WTC11 (cell line): ENCODE results near the gene MEIS1.

Experiments used
- ATF1 ChIP-seq: sonication (generic); formaldehyde crosslinking; IDR thresholded peaks from 2 replicates; pipeline ENCODE4 v1.8.1; 2023; ENCODE audit warnings: mild to moderate bottlenecking, moderate library complexity, missing genetic modification reagents
- CTCF ChIP-seq: fragments of 200-600 bp; IDR thresholded peaks from 2 replicates; pipeline ENCODE4 v1.8.0; 2022; ENCODE audit warnings: antibody characterized with exemption
- NR1H2 ChIP-seq: sonication (generic); formaldehyde crosslinking; IDR thresholded peaks from 2 replicates; pipeline ENCODE4 v1.9.0; 2021; ENCODE audit warnings: mild to moderate bottlenecking, moderate library complexity, missing genetic modification reagents
- SP1 ChIP-seq: sonication (generic); formaldehyde crosslinking; conservative IDR thresholded peaks from 2 replicates; pipeline ENCODE4 v1.8.1; 2022; ENCODE audit warnings: missing genetic modification reagents
- TEAD4 ChIP-seq: sonication (generic); formaldehyde crosslinking; IDR thresholded peaks from 2 replicates; pipeline ENCODE4 v1.8.0; 2022; ENCODE audit warnings: mild to moderate bottlenecking, missing genetic modification reagents
- TF ChIP-seq, protein P1 (sequence below): sonication (generic); formaldehyde crosslinking; IDR thresholded peaks from 2 replicates; pipeline ENCODE4 v1.8.1; 2023; ENCODE audit warnings: mild to moderate bottlenecking, missing genetic modification reagents
- TF ChIP-seq, protein P2 (sequence below): sonication (generic); formaldehyde crosslinking; IDR thresholded peaks from 2 replicates; pipeline ENCODE4 v1.8.1; 2023; ENCODE audit warnings: mild to moderate bottlenecking, missing genetic modification reagents, moderate library complexity

GRCh38 chr2:66472225-66472843 lies 37.4 kb downstream of the MEIS1 start:
- TF ChIP-seq CTCF (no peak), ATF1 (CRISPR knock-in tag) (no peak), NR1H2 (CRISPR knock-in tag) (no peak), SP1 (no peak), TEAD4 (CRISPR knock-in tag) (no peak)
- TF ChIP-seq, protein P1, sequence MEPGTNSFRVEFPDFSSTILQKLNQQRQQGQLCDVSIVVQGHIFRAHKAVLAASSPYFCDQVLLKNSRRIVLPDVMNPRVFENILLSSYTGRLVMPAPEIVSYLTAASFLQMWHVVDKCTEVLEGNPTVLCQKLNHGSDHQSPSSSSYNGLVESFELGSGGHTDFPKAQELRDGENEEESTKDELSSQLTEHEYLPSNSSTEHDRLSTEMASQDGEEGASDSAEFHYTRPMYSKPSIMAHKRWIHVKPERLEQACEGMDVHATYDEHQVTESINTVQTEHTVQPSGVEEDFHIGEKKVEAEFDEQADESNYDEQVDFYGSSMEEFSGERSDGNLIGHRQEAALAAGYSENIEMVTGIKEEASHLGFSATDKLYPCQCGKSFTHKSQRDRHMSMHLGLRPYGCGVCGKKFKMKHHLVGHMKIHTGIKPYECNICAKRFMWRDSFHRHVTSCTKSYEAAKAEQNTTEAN (CRISPR knock-in tag): no peak
- TF ChIP-seq, protein P2, sequence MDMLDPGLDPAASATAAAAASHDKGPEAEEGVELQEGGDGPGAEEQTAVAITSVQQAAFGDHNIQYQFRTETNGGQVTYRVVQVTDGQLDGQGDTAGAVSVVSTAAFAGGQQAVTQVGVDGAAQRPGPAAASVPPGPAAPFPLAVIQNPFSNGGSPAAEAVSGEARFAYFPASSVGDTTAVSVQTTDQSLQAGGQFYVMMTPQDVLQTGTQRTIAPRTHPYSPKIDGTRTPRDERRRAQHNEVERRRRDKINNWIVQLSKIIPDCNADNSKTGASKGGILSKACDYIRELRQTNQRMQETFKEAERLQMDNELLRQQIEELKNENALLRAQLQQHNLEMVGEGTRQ (CRISPR knock-in tag): no peak
